Stomach (tissue), 4 donors: Measurements from ENCODE around the gene RFT1.

Experiments used
- CTCF ChIP-seq, 7 experiments: fragments of 450-650 bp in 4 of 7; fragments of 200-600 bp in 3 of 7; sonication (generic) in 3 of 7; IDR thresholded peaks; one replicate each; pipeline ENCODE4 v1.5.1; 2016 to 2019; ENCODE audit warnings: antibody characterized with exemption in 7 of 7, control low read depth in 2 of 7, mild to moderate bottlenecking in 1 of 7
- EP300 ChIP-seq: sonication (generic); formaldehyde crosslinking; IDR thresholded peaks from one replicate; pipeline ENCODE4 v1.6.1; 2017; ENCODE audit warnings: antibody characterized with exemption
- POLR2A ChIP-seq, 4 donors: fragments of 450-650 bp; IDR thresholded peaks; one replicate each; pipeline ENCODE4 v1.6.1; 2016; ENCODE audit warnings: antibody characterized with exemption in 4 of 4, control low read depth in 2 of 4, mild to moderate bottlenecking in 1 of 4, moderate library complexity in 1 of 4
- POLR2AphosphoS5 ChIP-seq, 3 donors: sonication (generic); formaldehyde crosslinking; IDR thresholded peaks; one replicate each; pipeline ENCODE4 v1.6.1; 2016; ENCODE audit warnings: antibody characterized with exemption in 3 of 3

- TF ChIP-seq CTCF (IDR thresholded peaks at IDR 0.05) (no peak), POLR2AphosphoS5 (IDR thresholded peaks at IDR 0.05) (no peak), POLR2A (IDR thresholded peaks at IDR 0.05) (no peak), EP300 (no peak)
Observed at GRCh38 chr3:53100818-53101466, 29.3 kb downstream of the RFT1 start.
